Aorta (tissue), 5 donors: Measurements from ENCODE around the gene DRAP1. TPM values are rescaled to one million over a fixed set of nuclear protein-coding genes. Genes with fewer than 3 reads are reported as not detected.

Source experiments
- ATAC-seq: fragments of 200-7000 bp; cut with Tn5 transposase; one replicate; pipeline ENCODE4 v1.9.1; 2022; ENCODE audit warnings: moderate library complexity; ENCODE audit not compliant: low FRiP score
- DNase-seq, 2 donors: peaks; one replicate each; pipeline ENCODE4 v3.0.0-alpha.2; 2020
- H3K27ac ChIP-seq, 2 donors: one replicate each; pipeline ENCODE4 v1.5.1; 2013; ENCODE audit warnings: low read length in 2 of 2, mild to moderate bottlenecking in 2 of 2, moderate library complexity in 2 of 2, control low read depth in 1 of 2, inconsistent platforms in 1 of 2, low read depth in 1 of 2
- H3K27me3 ChIP-seq, 2 donors: one replicate each; pipeline ENCODE4 v1.6.1; 2013; ENCODE audit warnings: control low read depth in 1 of 2, low read length in 1 of 2, mild to moderate bottlenecking in 1 of 2, moderate library complexity in 1 of 2; ENCODE audit not compliant: insufficient read depth in 2 of 2, control insufficient read depth in 1 of 2
- H3K36me3 ChIP-seq, 2 donors: one replicate each; pipeline ENCODE4 v1.6.1; 2013; ENCODE audit warnings: control low read depth in 1 of 2, low read length in 1 of 2, mild to moderate bottlenecking in 1 of 2; ENCODE audit not compliant: insufficient read depth in 2 of 2, control insufficient read depth in 1 of 2
- H3K4me1 ChIP-seq, 2 donors: one replicate each; pipeline ENCODE4 v1.6.1; 2013; ENCODE audit warnings: low read length in 2 of 2, control low read depth in 1 of 2, mild to moderate bottlenecking in 1 of 2, moderate library complexity in 1 of 2; ENCODE audit not compliant: insufficient read depth in 2 of 2, control insufficient read depth in 1 of 2
- H3K4me3 ChIP-seq, 2 donors: one replicate each; pipeline ENCODE4 v1.5.1; 2013; ENCODE audit warnings: low read length in 2 of 2, control low read depth in 1 of 2, mild to moderate bottlenecking in 1 of 2
- H3K9me3 ChIP-seq: one replicate; pipeline ENCODE4 v1.6.1; 2013; ENCODE audit warnings: mild to moderate bottlenecking, low read length; ENCODE audit not compliant: control insufficient read depth
- WGBS, 2 donors: extraction: QIAGEN DNeasy Blood & Tissue Kit; methylation state at CpG; one replicate each; pipeline ENCODE4 v1.1.7; 2013; 5-methylcytosine and 5-hydroxymethylcytosine counted together
- intact Hi-C, 2 donors: fragments of 100-400 bp; cut with DNase I; formaldehyde crosslinking; loops; one replicate each; pipeline versions ENCODE4 v1.14.2 to v1.15.0; 2022
- long read RNA-seq, 2 donors: library from polyadenylated mRNA; unstranded; transcript quantifications; one replicate each; pipeline ENCODE4 v2.0.0, GENCODE V29; 2020 to 2021
- polyA plus RNA-seq, 2 donors: library from polyadenylated mRNA; stranded (reverse); fragments of 200-250 nt; gene quantifications; one replicate each; pipeline ENCODE4 v1.2.3, GENCODE V29; 2013
- total RNA-seq, 2 donors: library from RNA; stranded (reverse); fragmentation: NEBNext Ultra II Directional; extraction: Animal tissue kit (Norgen Biotek cat#: 25700); gene quantifications; one replicate each; pipeline ENCODE4 v1.2.1, GENCODE V29; 2021
- donor health status: healthy with polysubstance abuse.
- donor health status: Bipolar disorder and iron deficiency.
- donor health status: DM: no; HTN: no; CAD: no.
- donor health status: DM: no; HTN: no; CAD: no.
- donor health status: DM: yes; HTN: yes; CAD: no.

Gene DRAP1, protein sequence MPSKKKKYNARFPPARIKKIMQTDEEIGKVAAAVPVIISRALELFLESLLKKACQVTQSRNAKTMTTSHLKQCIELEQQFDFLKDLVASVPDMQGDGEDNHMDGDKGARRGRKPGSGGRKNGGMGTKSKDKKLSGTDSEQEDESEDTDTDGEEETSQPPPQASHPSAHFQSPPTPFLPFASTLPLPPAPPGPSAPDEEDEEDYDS
- total RNA-seq (10 to 100 TPM; 65.9 to 86.4 TPM), polyA plus RNA-seq (100 to 1,000 TPM in 1 of 2 donors, 10 to 100 TPM in 1; 88.8 to 122 TPM)
- long read RNA-seq, donor 1, transcript DRAP1-201 (7 exons, 989 nt): major isoform, 29 of 35 reads
- long read RNA-seq, donor 1, partial matches to known transcripts: 3 of 35 reads
- long read RNA-seq, donor 1, other reads (novel, unspliced or antisense): 2 of 35 reads
- long read RNA-seq, donor 2, transcript DRAP1-201 (7 exons, 989 nt): major isoform, 36 of 40 reads
- long read RNA-seq, donor 2, partial matches to known transcripts: 0 of 40 reads
- long read RNA-seq, donor 2, other reads (novel, unspliced or antisense): 1 of 40 reads

DNA sequence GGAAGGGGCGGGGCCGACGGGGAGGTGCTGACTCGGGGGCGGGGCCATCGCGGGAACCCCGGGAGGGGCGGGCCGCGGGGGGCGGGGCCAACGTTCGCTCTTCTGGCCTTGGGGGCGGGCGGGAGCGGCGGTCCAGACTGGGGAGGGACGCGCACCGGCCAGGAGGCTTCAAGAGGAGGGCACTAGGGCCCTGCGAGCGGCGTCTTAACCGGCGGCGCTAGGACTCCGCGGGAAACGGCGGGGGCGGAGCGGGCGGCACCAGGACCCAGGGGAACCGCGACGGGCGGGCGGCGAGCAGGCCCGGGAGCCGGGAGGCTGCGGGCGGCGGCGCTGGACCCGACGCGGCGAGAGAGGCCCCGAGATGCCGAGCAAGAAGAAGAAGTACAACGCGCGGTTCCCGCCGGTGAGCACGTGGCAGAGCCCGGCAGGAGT, at the start of gene DRAP1:
DRAP1 (plus strand) TSS at position 286 of the 432 bp plus-strand sequence; CDS start at position 362, 76 bp downstream.
- intact Hi-C loops: loop anchor here in 1 of 2 donors (1.0 to 2.0 kb wide), 3 partner anchors 30 to 61 kb away; partner anchors contain the start of genes CFL1, FIBP and SART1
- Histone ChIP-seq H3K9me3 (no peaks in the 10 kb centered on the region), H3K36me3 (no peaks in the 10 kb centered on the region), H3K4me1 (peaks cover 0 to 1% of the 10 kb centered on the region in 2 donors), H3K27ac (peak within 1 kb of the TSS; percentile 83 to 91), H3K27me3 (no peaks in the 10 kb centered on the region), H3K4me3 (peak within 1 kb of the TSS; percentile 68 to 89)
- 1 to 2% methylated on average over 18 to 59 of the region's 59 CpGs for WGBS, 2 donors
- DNase-seq (peak; percentile 99 to 100), ATAC-seq (peak; percentile 95)

DNA sequence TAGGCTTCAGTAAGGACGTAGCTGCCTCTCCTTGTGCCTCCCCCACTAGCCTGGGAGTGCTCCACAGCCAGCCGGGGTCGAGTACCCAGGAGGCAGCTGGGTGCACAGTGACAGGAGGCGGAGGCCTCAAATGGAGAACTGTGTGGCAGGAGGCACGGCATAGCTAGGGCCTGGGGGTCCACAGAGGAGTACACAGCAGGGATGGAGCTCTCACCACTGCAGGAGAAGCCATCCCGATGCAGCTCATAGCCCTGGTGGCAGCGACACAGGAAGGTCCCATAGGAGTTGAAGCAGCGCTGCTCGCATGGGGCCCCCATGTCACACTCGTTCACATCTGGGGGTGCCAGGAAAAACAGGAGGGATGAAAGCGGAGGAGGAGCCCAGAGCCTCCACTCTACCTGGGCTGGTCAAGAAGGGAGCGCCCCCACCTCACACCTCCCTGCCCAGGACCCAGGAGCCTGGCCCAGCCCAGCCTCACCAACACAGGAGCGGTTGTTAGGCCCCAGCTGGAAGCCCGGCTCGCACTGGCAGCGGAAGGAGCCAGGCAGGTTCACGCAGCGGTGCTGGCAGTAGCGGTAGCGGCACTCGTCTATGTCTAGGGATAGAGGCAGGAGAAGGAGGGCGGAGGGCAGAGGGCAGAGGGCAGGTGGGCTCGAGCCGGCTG, 49.5 kb upstream of the DRAP1 start:
- intact Hi-C loops: loop anchor here in 1 of 2 donors (5.0 kb wide), 1 partner anchor 98 kb away; no protein-coding TSS in a partner anchor
- Histone ChIP-seq H3K27me3 (no peaks in the 10 kb centered on the region), H3K4me1 (no peaks in the 10 kb centered on the region), H3K4me3 (no peak overlapping the region), H3K27ac (no peak overlapping the region), H3K9me3 (no peaks in the 10 kb centered on the region), H3K36me3 (peaks cover 0 to 5% of the 10 kb centered on the region in 2 donors)
- 81 to 84% methylated on average over 22 to 24 of the region's 24 CpGs for WGBS, 2 donors
- no peak for ATAC-seq
- DNase-seq: peak in 1 of 2 donors; percentile 48

DNA sequence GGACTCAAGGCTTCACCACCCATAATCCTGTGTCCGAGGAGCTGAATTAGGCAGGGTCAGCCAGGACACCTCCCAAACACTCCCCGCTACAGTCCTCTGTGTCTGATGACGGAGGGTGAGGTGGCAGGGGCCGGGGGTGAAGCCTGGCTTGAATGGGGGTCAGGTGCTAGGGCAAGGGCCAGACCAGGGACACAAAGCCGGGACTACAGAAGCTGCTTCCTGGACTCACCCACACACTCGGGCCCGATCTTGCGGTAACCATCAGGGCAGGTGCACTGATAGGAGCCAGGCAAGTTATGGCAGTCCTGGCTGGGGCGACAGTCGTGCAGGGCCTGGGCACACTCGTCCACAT, 48.9 kb upstream of the DRAP1 start:
- no peak for ATAC-seq
- Histone ChIP-seq H3K4me1 (no peaks in the 10 kb centered on the region), H3K9me3 (no peaks in the 10 kb centered on the region), H3K36me3 (peaks cover 0 to under 1% of the 10 kb centered on the region in 2 donors), H3K27me3 (no peaks in the 10 kb centered on the region), H3K27ac (no peak overlapping the region), H3K4me3 (no peak overlapping the region)
- peak in 1 of 2 donors; percentile 44 for DNase-seq
- 85 to 89% methylated on average over 11 of the region's 11 CpGs for WGBS, 2 donors
- intact Hi-C loops: no loop called here

DNA sequence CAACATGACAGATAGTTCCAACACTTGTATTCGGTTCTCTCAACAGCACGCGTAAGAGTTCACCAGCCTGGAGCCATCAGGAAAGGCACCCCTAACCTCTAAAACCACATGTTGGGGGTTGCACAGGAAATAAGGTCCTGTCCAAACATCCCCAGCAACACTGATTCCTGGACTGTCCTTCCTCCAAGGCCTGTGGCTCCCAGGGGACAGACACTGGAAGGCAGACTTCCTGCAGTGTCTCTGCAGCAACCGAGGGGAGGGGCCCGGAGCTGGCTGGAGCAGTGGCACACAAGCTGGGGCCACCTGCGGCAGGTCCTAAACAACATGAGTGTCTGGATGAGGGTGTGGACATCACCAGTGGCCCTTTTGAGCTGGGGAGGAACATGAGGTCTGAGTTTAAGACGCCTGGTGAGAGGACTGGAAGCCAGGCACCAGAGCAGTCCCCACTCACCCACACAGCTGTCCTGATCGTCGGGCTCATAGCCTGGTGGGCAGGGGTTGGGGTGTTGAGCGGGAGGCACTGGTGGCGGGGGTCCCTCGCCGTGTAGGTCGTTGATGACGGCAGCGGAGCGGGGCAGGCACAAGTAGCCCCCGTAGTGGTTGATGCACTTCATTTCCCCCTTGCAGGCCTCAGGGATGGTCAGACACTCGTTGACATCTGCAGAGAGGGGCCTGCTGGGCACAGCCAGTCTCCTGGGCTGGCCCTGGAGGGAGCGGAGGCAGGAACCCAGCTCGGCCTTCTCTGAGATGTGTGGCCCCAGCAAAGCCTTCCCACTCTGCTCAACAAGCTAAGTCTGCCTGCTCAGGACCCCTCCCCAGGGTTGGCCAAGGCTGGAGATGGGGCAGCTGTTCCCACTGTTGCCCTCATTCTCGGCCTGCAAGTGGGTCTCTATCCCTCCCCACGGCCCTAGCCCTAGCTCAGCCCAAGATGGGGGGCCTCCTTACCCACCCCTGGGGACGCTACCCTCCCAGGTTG, 48.2 kb upstream of the DRAP1 start:
- intact Hi-C loops: no loop called here
- 64 to 66% methylated on average over 24 of the region's 24 CpGs for WGBS, 2 donors
- ATAC-seq (no peak), DNase-seq (peak in 1 of 2 donors; percentile 51)
- H3K27ac ChIP-seq: peak overlapping the region; percentile 6 to 90
- no peaks in the 10 kb centered on the region for H3K4me1 ChIP-seq
- no peaks in the 10 kb centered on the region for H3K9me3 ChIP-seq
- no peaks in the 10 kb centered on the region for H3K36me3 ChIP-seq
- no peak overlapping the region for H3K4me3 ChIP-seq
- H3K27me3 ChIP-seq: no peaks in the 10 kb centered on the region

DNA sequence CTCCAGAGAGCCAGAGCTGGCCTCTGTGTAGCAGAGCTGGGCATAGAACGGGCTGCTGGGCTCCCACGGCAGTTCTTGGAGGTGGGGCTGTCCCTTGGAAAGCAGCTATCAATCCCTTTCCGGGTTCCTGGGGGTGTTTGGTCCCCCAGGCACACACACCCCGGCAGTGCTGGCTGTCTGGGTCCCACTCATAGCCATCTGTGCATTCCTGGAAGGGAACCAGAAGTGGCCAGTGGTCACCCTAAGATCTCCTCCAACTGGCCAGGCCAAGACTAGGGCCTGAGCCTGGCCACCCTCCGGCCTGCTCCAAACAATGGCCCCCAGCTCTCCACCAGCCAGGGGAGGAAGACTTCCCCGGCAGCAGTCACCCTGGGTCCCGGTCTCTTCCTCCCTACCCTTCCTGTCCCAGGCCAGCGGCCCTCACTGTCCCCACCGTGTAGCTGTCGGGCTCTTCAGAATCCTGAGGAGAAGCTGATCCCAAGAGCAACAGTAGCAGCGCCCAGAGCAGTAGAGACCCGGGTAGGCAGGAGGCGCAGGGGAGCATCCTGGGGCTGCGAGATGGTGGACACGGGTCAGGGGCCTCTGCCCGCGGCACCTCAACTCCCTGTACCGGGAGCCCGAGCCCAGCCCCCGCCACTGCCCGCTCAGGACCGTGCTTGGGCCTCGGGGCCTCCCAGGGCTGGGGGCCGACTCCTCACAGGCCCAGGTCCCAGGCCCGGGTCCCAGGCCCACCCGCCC, 47.2 kb upstream of the DRAP1 start:
- intact Hi-C loops: no loop called here
- DNase-seq (peak in 1 of 2 donors; percentile 51), ATAC-seq (peak; percentile 1)
- Histone ChIP-seq H3K36me3 (no peaks in the 10 kb centered on the region), H3K27ac (peak overlapping the region; percentile 6 to 90), H3K4me3 (peak overlapping the region; percentile 70 to 78), H3K9me3 (no peaks in the 10 kb centered on the region), H3K27me3 (no peaks in the 10 kb centered on the region), H3K4me1 (no peaks in the 10 kb centered on the region)
- WGBS, 2 donors: 4 to 6% methylated on average over 26 of the region's 26 CpGs

DNA sequence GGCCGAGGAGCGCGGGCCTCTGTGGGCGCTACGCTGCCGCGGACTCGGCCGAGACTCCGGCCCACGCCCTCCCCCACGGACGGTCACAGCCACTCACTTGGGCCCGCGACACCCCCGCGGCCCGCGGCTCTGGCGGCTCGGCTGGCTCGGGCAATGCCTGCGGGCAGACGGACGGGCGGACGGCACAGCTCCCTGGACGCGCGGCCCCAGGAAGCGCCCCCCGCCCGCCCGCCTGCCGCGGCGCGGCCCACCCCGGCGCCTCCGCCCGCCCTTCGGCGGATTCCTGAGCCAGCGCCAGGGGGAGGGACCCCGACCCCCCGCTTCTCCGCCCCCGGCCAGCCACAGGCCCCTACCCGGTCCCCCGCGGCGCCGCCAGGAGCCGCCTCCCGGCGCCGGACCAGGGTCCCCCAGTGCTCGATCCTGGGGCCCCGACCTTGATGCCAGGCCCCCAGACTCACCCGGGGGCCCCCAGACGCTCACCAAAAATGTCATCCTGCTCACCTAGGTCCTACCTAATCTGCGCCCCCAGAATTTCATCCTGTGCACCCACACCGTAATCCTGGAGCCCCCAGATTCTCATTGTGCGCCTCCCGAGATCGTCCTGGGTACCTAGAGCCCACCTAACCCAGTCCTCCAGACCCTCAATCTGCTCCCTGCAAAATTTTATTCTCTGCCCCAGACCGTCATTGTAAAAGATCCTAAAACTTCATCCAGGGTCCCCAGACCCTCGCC, 46.5 kb upstream of the DRAP1 start, which contains the start of gene EFEMP2:
EFEMP2 (minus strand) TSS at position 215 of the 732 bp plus-strand sequence. CDS start 446 bp downstream, outside the sequence.
- Histone ChIP-seq H3K9me3 (no peaks in the 10 kb centered on the region), H3K27ac (peak within 1 kb of the TSS; percentile 6 to 90), H3K36me3 (no peaks in the 10 kb centered on the region), H3K27me3 (no peaks in the 10 kb centered on the region), H3K4me1 (no peaks in the 10 kb centered on the region), H3K4me3 (peak within 1 kb of the TSS; percentile 70 to 78)
- WGBS, 2 donors: 1 to 5% methylated on average over 31 to 69 of the region's 69 CpGs
- intact Hi-C loops: no loop called here
- peak; percentile 55 for ATAC-seq
- DNase-seq: peak; percentile 73 to 88
